ENCODE results near the gene TNFRSF21.

The TNFRSF21 gene

GRCh38 chr6:47209632-47210031 lies 100.1 kb downstream of the TNFRSF21 start:
- H3K4me3 ChIP-seq (ENCODE audit: low read length): no peak overlapping the region
- no peak for TF ChIP-seq CTCF (IDR thresholded peaks at IDR 0.05; ENCODE audit: insufficient read depth, low read depth, low read length, missing control alignments)
- DNase-seq (ENCODE audit: low read depth): peak; percentile 41

GRCh38 chr6:47207261-47207660 lies 102.4 kb downstream of the TNFRSF21 start:
- TF ChIP-seq CTCF (IDR thresholded peaks at IDR 0.05; ENCODE audit: insufficient read depth, low read depth, low read length, missing control alignments): no peak
- no peak for DNase-seq (ENCODE audit: low read depth)
- H3K4me3 ChIP-seq (ENCODE audit: low read length): no peak overlapping the region

- DNase-seq (ENCODE audit: low read depth): no peak
- TF ChIP-seq CTCF (IDR thresholded peaks at IDR 0.05; ENCODE audit: insufficient read depth, low read depth, low read length, missing control alignments): no peak
- no peak overlapping the region for H3K4me3 ChIP-seq (ENCODE audit: low read length)
Observed at GRCh38 chr6:47206626-47207025, 103.1 kb downstream of the TNFRSF21 start.

GRCh38 chr6:47203938-47204611 lies 105.6 kb downstream of the TNFRSF21 start:
- no peak overlapping the region for H3K4me3 ChIP-seq (ENCODE audit: low read length)
- TF ChIP-seq CTCF (IDR thresholded peaks at IDR 0.05; ENCODE audit: insufficient read depth, low read depth, low read length, missing control alignments): no peak
- DNase-seq (ENCODE audit: low read depth): no peak

GRCh38 chr6:47203266-47203937 lies 106.3 kb downstream of the TNFRSF21 start:
- no peak overlapping the region for H3K4me3 ChIP-seq (ENCODE audit: low read length)
- peak; percentile 30 for DNase-seq (ENCODE audit: low read depth)
- TF ChIP-seq CTCF (IDR thresholded peaks at IDR 0.05; ENCODE audit: insufficient read depth, low read depth, low read length, missing control alignments): no peak

- no peak overlapping the region for H3K4me3 ChIP-seq (ENCODE audit: low read length)
- TF ChIP-seq CTCF (IDR thresholded peaks at IDR 0.05; ENCODE audit: insufficient read depth, low read depth, low read length, missing control alignments): no peak
- DNase-seq (ENCODE audit: low read depth): no peak
Observed at GRCh38 chr6:47202644-47203205, 107.0 kb downstream of the TNFRSF21 start.
